HG03571 (cell line): Measurements from ENCODE around the gene ADGRD2.

Experiments used
- ATAC-seq: cut with Tn5 transposase; IDR thresholded peaks from one replicate; pipeline ENCODE4 v1.9.1; 2021; ENCODE audit not compliant: unreplicated experiment

Gene ADGRD2

GRCh38 chr9:124479371-124479770, 29.1 kb downstream of the ADGRD2 start:
- ATAC-seq = no peak

GRCh38 chr9:124479947-124480620, 29.8 kb downstream of the ADGRD2 start:
- ATAC-seq = no peak

DNA sequence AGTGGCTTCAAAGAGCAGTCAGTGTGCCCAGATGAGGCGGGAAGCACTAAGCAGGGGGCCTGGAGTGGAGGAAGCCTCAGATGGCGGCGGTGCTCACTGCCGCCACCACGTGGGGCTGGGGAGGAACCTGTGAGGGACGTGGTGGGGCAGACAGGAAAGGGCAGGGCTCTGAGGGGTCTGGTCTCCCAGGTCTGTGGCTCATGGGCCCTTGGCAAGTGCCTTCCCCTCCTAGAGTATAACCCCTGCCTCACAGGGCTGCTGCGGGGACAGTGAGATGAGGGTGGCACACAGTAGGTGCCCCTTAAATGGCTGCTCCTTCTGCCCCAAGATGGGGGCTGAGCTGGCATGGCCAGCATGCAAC, 30.4 kb downstream of the ADGRD2 start:
- ATAC-seq = no peak

- no peak for ATAC-seq
Observed at GRCh38 chr9:124481115-124481514, 30.9 kb downstream of the ADGRD2 start.

DNA sequence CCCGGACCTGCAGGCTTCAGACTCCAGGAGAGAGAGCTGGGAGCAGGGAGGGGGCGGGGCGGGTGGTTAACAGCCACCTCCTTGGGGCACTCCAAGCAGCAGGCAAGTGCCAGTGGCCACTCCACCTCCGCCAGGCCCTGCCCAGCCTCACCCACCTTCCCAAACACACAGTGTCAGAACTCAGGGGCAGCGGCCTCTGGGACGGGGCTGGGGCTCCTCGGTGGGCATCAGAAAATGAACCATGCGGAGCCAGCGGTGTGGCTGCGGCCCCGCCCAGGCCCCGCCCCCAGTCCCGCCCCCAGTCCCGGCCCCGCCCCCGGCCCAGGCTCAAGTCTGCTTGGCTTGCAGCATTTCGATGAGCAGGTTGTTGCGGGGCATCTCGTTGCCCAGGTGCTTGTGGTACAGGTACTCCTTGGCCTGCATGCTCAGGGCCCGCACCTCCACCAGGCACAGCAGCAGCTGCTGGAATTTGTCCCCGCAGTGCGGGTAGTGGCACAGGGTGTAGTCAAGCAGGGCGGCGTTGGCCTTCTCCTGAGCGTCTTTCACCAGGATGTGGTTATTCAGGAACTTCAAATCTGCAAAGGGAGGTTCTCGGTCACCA, 32.3 kb downstream of the ADGRD2 start:
- ATAC-seq = no peak

- no peak for ATAC-seq
Observed at GRCh38 chr9:124483481-124483880, 33.2 kb downstream of the ADGRD2 start.

- ATAC-seq = no peak
Observed at GRCh38 chr9:124485201-124485600, 35.0 kb downstream of the ADGRD2 start.

GRCh38 chr9:124485936-124486335, 35.7 kb downstream of the ADGRD2 start:
- ATAC-seq = no peak

DNA sequence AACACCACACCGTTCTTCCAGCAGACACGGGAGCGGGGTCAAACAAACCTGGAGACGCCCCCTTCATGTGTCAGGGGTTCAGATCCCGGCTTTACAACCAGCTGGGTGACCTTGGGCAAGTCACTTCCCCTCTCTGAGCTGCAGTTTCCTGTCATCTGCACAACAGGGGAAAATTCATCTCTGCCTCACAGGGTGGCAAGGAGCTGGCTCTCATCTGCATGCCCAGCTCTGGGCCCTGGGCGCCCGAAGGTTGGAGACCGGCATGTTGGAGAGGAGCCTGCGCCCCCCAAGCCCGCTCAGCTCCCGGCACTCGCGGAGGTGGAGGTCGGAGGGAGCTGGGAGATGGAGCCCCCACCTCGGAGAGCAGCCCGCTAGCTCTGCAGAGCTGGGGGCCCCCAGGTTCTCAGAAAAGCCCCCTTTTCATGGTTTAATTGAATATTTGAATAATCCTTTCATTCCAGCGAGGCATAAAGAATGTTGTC, 36.6 kb downstream of the ADGRD2 start:
- no peak for ATAC-seq

DNA sequence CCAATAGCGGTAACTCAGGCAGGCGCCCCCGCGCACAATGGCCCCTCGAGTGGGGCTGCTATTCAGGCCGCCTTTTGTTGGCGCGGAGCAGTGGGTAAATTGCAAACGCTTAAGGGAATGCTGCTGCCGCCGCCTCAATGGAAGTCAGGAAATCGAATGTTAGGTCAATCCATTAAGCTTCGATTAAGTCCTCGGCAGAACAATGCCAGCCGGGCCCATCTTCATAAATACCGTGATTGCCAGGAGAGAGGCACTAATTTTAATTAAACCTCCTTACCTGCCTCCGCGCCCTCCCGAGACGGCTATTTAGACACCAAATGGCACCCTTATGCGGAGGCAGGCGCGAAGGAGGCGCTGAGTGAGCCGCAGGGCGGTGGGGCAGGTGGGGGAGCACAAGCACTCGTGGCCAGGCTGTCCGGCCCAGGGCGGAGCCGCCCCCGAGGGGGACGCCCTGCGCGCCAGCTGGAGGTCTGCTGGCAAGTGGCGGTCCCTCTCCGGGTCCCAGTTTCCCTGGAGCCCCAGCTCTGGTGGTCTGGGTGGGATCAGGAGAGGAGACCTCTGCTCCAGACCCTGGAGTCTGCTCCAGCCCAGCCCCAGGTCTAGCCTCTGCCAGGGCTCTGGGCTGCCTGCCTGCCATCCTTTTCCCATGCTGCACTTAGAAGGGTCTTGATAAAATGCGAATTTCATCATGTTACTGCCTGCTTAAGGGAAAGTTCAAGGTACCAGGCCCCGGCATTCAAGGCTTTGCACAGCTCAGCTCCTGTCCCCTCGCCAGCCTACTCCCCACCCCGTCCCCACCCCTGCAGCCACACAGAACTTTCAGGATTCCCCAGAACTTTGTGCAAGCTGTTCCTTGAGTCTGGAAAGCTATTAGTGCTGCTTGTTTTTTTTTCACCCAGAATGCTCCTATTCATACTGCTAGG, 37.3 kb downstream of the ADGRD2 start:
- no peak for ATAC-seq

GRCh38 chr9:124488641-124489210, 38.5 kb downstream of the ADGRD2 start:
- no peak for ATAC-seq

- ATAC-seq = no peak
Observed at GRCh38 chr9:124489222-124489621, 39.0 kb downstream of the ADGRD2 start.

DNA sequence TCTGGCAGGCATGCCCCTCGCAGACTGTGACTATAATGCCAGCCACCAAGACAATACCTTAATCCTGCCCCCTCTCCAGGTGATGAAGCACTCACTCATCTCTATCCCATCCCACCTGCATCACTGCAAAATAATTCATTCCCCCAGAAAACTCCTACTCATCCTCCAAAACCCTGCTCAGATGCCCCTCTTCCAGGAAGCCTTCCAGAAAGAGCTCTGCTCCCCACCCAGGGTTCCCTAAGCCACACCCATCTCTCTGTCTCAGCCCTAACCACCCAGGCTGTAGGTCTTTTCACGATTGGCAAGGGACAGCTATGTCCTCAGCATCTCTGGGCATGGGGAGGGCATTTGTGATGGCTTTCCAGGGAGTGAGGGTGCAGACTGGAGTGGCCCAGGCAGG, 39.8 kb downstream of the ADGRD2 start:
- no peak for ATAC-seq

GRCh38 chr9:124491049-124491975, 41.1 kb downstream of the ADGRD2 start:
- ATAC-seq = no peak

GRCh38 chr9:124492818-124493217, 42.6 kb downstream of the ADGRD2 start:
- no peak for ATAC-seq

DNA sequence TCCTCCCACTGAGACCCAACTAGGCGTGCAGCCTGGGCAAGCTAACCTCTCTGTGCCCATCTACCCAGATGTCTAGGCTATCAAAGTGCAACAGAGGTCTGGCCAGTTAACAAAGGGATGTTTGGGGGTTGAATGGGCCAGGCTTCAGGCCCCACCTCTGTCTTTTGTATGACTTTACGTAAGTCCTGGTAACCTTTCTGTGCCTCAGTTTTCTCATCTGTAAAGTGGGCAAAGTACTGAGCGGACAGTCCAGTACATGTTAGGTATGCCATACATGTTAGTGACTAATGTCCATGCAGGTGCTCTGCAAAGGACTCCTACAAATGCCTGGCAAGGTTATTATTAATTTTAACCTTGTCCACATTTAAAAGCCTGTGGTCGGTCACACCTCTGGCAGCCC, 43.0 kb downstream of the ADGRD2 start:
- no peak for ATAC-seq

- no peak for ATAC-seq
Observed at GRCh38 chr9:124493794-124494479, 43.7 kb downstream of the ADGRD2 start.

- no peak for ATAC-seq
Observed at GRCh38 chr9:124495126-124496074, 45.1 kb downstream of the ADGRD2 start.

- no peak for ATAC-seq
Observed at GRCh38 chr9:124496075-124496449, 45.8 kb downstream of the ADGRD2 start.
